Endothelial cell of umbilical vein (primary cell): Measurements from ENCODE around the gene DPP10. TPM values are rescaled to one million over a fixed set of nuclear protein-coding genes. Genes with fewer than 3 reads are reported as not detected.

Source experiments
- BruUV-seq: library from RNA; stranded (reverse); fragments of 400-500 nt; replicated peaks from 2 replicates; lab custom pipeline; 2021; lab: Mats Ljungman, UMichigan
- CTCF ChIA-PET: fragments of 300-600, 350-600 bp; sonication (Branson Sonifier 250); formaldehyde crosslinking; loops from one replicate; lab custom pipeline; 2021; ENCODE audit warnings: antibody characterized with exemption, inconsistent platforms; lab: Charles Lee
- POLR2A ChIA-PET: fragments of 300-600, 350-600 bp; sonication (Branson Sonifier 250); formaldehyde crosslinking; loops from one replicate; lab custom pipeline; 2021; ENCODE audit warnings: antibody characterized with exemption, inconsistent platforms; lab: Charles Lee
- DNase-seq: peaks from one replicate; pipeline ENCODE4 v3.0.0-alpha.2; 2011; ENCODE audit warnings: low read depth, low spot score
- FAIRE-seq: peaks from 2 replicates; lab custom pipeline; 2011; peaks lifted over from hg19 to GRCh38; lab: Jason Lieb, UNC
- H2AFZ ChIP-seq: 2 replicates; pipeline ENCODE4 v1.6.0; 2012; ENCODE audit warnings: low read depth, low read length, control low read depth, inconsistent platforms
- H3K27ac ChIP-seq: 2 replicates; pipeline ENCODE4 v1.5.1; 2011; ENCODE audit warnings: low read depth, mild to moderate bottlenecking, control low read depth, low read length, moderate library complexity; ENCODE audit not compliant: insufficient read depth
- H3K27me3 ChIP-seq, 2 experiments: 2 replicates each; pipeline versions ENCODE4 v1.6.0 to v1.6.1; 2011; ENCODE audit warnings: low read length in 2 of 2, mixed read lengths in 1 of 2; ENCODE audit not compliant: control insufficient read depth in 2 of 2, insufficient read depth in 2 of 2
- H3K36me3 ChIP-seq, 2 experiments: 2 replicates in 1 of 2; 3 replicates in 1 of 2; pipeline ENCODE4 v1.5.1; 2011; ENCODE audit warnings: low read length in 2 of 2, mild to moderate bottlenecking in 1 of 2, moderate library complexity in 1 of 2; ENCODE audit not compliant: control insufficient read depth in 2 of 2, insufficient read depth in 2 of 2; ENCODE audit errors: extremely low read depth in 1 of 2
- H3K4me1 ChIP-seq: 3 replicates; pipeline ENCODE4 v1.5.1; 2011; ENCODE audit warnings: mild to moderate bottlenecking, low read length; ENCODE audit not compliant: control insufficient read depth, insufficient read depth; ENCODE audit errors: extremely low read depth
- H3K4me2 ChIP-seq: 2 replicates; pipeline ENCODE4 v1.6.1; 2011; ENCODE audit warnings: low read length, control low read depth, mixed read lengths; ENCODE audit not compliant: insufficient read depth
- H3K4me3 ChIP-seq, 3 experiments: fragments of 200-600 bp in 1 of 3; sonication (generic), shearing (Covaris generic) in 1 of 3; replicated peaks in 1 of 3; 2 replicates each; pipeline ENCODE4 v1.5.1; 2011 to 2016; ENCODE audit warnings: control low read depth in 3 of 3, low read length in 3 of 3, mild to moderate bottlenecking in 2 of 3, inconsistent platforms in 1 of 3, low read depth in 1 of 3, moderate library complexity in 1 of 3; ENCODE audit not compliant: insufficient read depth in 1 of 3
- H3K79me2 ChIP-seq: 2 replicates; pipeline ENCODE4 v1.6.0; 2012; ENCODE audit warnings: low read length, inconsistent platforms; ENCODE audit not compliant: control insufficient read depth, insufficient read depth
- H3K9ac ChIP-seq: replicated peaks from 2 replicates; pipeline ENCODE3; 2011; ENCODE audit warnings: low read length, control low read depth; ENCODE audit not compliant: insufficient read depth; ENCODE audit errors: extremely low read depth
- H3K9me1 ChIP-seq: replicated peaks from 3 replicates; pipeline ENCODE4 v1.6.0; 2011; ENCODE audit warnings: mild to moderate bottlenecking, low read length; ENCODE audit not compliant: control insufficient read depth, insufficient read depth; ENCODE audit errors: extremely low read depth
- H3K9me3 ChIP-seq: replicated peaks from 2 replicates; pipeline ENCODE4 v1.5.1; 2012; ENCODE audit warnings: low read length, inconsistent platforms; ENCODE audit not compliant: control insufficient read depth, insufficient read depth
- H4K20me1 ChIP-seq: replicated peaks from 2 replicates; pipeline ENCODE3; 2011; ENCODE audit warnings: mild to moderate bottlenecking, low read length; ENCODE audit not compliant: control insufficient read depth, insufficient read depth; ENCODE audit errors: extremely low read depth
- EZH2 ChIP-seq: IDR thresholded peaks from 2 replicates; pipeline ENCODE4 v1.6.1; 2012; ENCODE audit warnings: borderline replicate concordance, low read depth, mild to moderate bottlenecking, moderate library complexity, low read length, inconsistent platforms; ENCODE audit not compliant: severe bottlenecking
- FOS ChIP-seq: IDR thresholded peaks from 2 replicates; pipeline ENCODE4 v1.6.1; 2011; ENCODE audit warnings: mild to moderate bottlenecking, low read length, moderate library complexity, borderline replicate concordance; ENCODE audit not compliant: insufficient read depth
- GATA2 ChIP-seq: IDR thresholded peaks from 2 replicates; pipeline ENCODE4 v1.7.0; 2011; ENCODE audit warnings: low read depth, mild to moderate bottlenecking, moderate library complexity, mixed read lengths, low read length; ENCODE audit not compliant: insufficient read length, insufficient read depth
- JUN ChIP-seq: IDR thresholded peaks from 2 replicates; pipeline ENCODE4 v1.6.1; 2011; ENCODE audit warnings: borderline replicate concordance, low read depth; ENCODE audit not compliant: insufficient read length, insufficient read depth
- MAX ChIP-seq: IDR thresholded peaks from 2 replicates; pipeline ENCODE4 v1.6.1; 2011; ENCODE audit not compliant: insufficient read depth, insufficient read length
- MYC ChIP-seq: IDR thresholded peaks from one replicate; pipeline ENCODE4 v1.6.1; 2011; ENCODE audit warnings: mild to moderate bottlenecking, low read depth, low read length
- POLR2A ChIP-seq: IDR thresholded peaks from 2 replicates; pipeline ENCODE4 v1.6.1; 2012; ENCODE audit warnings: low read depth, mild to moderate bottlenecking, control low read depth, low read length
- POLR2AphosphoS5 ChIP-seq: IDR thresholded peaks from 2 replicates; pipeline ENCODE4 v1.6.1; 2012; ENCODE audit warnings: low read depth, mild to moderate bottlenecking, control low read depth, low read length, moderate library complexity; ENCODE audit not compliant: insufficient read depth
- dilution Hi-C: fragments of 300-500 bp; cut with MboI; formaldehyde crosslinking; loops from one replicate; pipeline ENCODE4 v1.15.0; 2019; ENCODE audit warnings: low sequenced_read_pairs; ENCODE audit not compliant: extremely low pct_ligation_motif_present
- intact Hi-C: fragments of 100-400 bp; cut with micrococcal nuclease; formaldehyde crosslinking; loops from one replicate; pipeline ENCODE4 v1.10.0; 2022
- polyA plus RNA-seq, 4 experiments: library from polyadenylated mRNA; depleted of rRNA in 3 of 4; stranded (reverse) in 3 of 4; unstranded in 1 of 4; fragments of >200 nt; gene quantifications; 2 replicates each; pipeline versions ENCODE4 v1.2.1 to v1.2.3, GENCODE V29; 2011 to 2012; ENCODE audit warnings: missing spikeins in 1 of 4
- total RNA-seq: library from RNA; stranded (reverse); gene quantifications from 2 replicates; pipeline ENCODE4 v1.2.3, GENCODE V29; 2021
- TF ChIP-seq, protein P1 (sequence below), 2 donors: IDR thresholded peaks; 1 replicate in 1 of 2; 2 replicates in 1 of 2; pipeline ENCODE4 v1.5.1; 2011; ENCODE audit warnings: low read length in 2 of 2, mild to moderate bottlenecking in 2 of 2, moderate library complexity in 2 of 2, control low read depth in 1 of 2, inconsistent platforms in 1 of 2, low read depth in 1 of 2; ENCODE audit not compliant: insufficient read depth in 1 of 2; ENCODE audit errors: extremely low read depth in 1 of 2

Gene DPP10
- total and polyA plus RNA-seq, 2 donors (not counting 3 experiments of a cell fraction or from before 2014, with no cell fraction given): not detected

DNA sequence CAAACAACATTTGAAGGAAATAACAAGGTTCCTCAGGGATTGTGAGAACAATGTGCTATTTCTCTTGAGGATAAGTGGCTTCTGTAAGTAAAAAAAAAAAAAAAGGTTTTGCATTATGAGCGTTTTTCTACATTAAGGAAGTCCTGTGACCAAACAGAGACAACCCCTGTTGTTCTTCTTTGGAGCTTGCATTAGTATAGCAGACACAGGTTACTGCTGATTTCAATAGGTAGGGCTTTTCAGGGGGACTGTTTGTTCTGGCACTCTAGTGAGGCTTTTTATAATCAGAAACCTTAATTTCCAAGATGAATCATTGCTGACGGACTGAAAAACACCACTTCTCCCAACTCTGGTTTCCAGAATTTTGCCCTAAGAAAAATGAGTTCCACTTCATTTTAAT is 8.2 kb downstream of the DPP10 start:
- ChIA-PET CTCF (no interaction called here), POLR2A (no interaction called here)
- intact Hi-C loops: no loop called here
- no peak for FAIRE-seq
- no peak for DNase-seq
- dilution Hi-C loops: no loop called here
- Histone ChIP-seq H3K9ac (no peak overlapping the region), H3K27ac (no peak overlapping the region), H3K9me1 (no peaks in the 10 kb centered on the region), H3K4me1 (no peaks in the 10 kb centered on the region), H3K4me3 (no peak overlapping the region), H3K9me3 (peaks cover 2% of the 10 kb centered on the region), H3K4me2 (no peak overlapping the region), H2AFZ (no peak overlapping the region), H3K27me3 (no peaks in the 10 kb centered on the region), H3K79me2 (no peaks in the 10 kb centered on the region), H4K20me1 (no peaks in the 10 kb centered on the region), H3K36me3 (no peaks in the 10 kb centered on the region)
- BruUV-seq: no TSS peak
- TF ChIP-seq, protein P1, sequence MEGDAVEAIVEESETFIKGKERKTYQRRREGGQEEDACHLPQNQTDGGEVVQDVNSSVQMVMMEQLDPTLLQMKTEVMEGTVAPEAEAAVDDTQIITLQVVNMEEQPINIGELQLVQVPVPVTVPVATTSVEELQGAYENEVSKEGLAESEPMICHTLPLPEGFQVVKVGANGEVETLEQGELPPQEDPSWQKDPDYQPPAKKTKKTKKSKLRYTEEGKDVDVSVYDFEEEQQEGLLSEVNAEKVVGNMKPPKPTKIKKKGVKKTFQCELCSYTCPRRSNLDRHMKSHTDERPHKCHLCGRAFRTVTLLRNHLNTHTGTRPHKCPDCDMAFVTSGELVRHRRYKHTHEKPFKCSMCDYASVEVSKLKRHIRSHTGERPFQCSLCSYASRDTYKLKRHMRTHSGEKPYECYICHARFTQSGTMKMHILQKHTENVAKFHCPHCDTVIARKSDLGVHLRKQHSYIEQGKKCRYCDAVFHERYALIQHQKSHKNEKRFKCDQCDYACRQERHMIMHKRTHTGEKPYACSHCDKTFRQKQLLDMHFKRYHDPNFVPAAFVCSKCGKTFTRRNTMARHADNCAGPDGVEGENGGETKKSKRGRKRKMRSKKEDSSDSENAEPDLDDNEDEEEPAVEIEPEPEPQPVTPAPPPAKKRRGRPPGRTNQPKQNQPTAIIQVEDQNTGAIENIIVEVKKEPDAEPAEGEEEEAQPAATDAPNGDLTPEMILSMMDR (IDR thresholded peaks at IDR 0.05; ENCODE audit: extremely low read depth in 1 of 2, insufficient read depth in 1 of 2, low read depth in 1 of 2, low read length in 2 of 2): no peak
- TF ChIP-seq GATA2 (no peak), JUN (no peak), POLR2A (no peak), MAX (no peak), MYC (no peak), EZH2 (no peak), POLR2AphosphoS5 (no peak), FOS (no peak)
